Measurements from ENCODE around the gene COG4. TPM values are rescaled to one million over a fixed set of nuclear protein-coding genes. Genes with fewer than 3 reads are reported as not detected.

Gene COG4
- total RNA-seq, 2 experiments from 2014 or later: 15.9 to 19.3 TPM

GRCh38 chr16:70552675-70553074, 29.3 kb upstream of the COG4 start:
- Histone ChIP-seq H3K9me3 (ENCODE audit: control insufficient read depth in 1 of 2, insufficient read depth in 1 of 2, low read length in 2 of 2) (no peaks in the 10 kb centered on the region), H3K4me1 (ENCODE audit: insufficient read depth, low read length) (no peaks in the 10 kb centered on the region), H3K4me3 (ENCODE audit: low read length) (no peak overlapping the region), H3K27ac (ENCODE audit: low read depth in 1 of 2, low read length in 2 of 2) (no peak overlapping the region), H3K27me3 (ENCODE audit: control insufficient read depth in 1 of 2, insufficient read depth in 2 of 2, low read length in 2 of 2) (no peaks in the 10 kb centered on the region), H3K36me3 (ENCODE audit: insufficient read depth, low read length) (peaks cover 98% of the 10 kb centered on the region)
- ChIA-PET POLR2A (interaction anchor here (0.7 to 1.1 kb wide), 2 partner anchors 99 to 305 kb away, joined by 3 to 4 read pairs; no protein-coding TSS in a partner anchor), CTCF (no interaction called here)
- Mint-ChIP-seq H3K27me3 (no peaks in the 10 kb centered on the region), H3K9me3 (no peaks in the 10 kb centered on the region), H3K36me3 (ENCODE audit: low read depth) (peaks cover 97% of the 10 kb centered on the region), H3K27ac (no peak overlapping the region), H3K4me1 (ENCODE audit: low read depth) (peaks cover 37% of the 10 kb centered on the region), H3K4me3 (no peak overlapping the region)
- no peak for TF ChIP-seq CTCF (IDR thresholded peaks at IDR 0.05)
- intact Hi-C loops (cut with DNase I, micrococcal nuclease): loop anchor here in 1 of 2 experiments (10.0 kb wide), 1 partner anchor 222 kb away; no protein-coding TSS in a partner anchor
- DNase-seq (no peak), ATAC-seq (ENCODE audit: poor library complexity) (no peak)

- TF ChIP-seq CTCF (IDR thresholded peaks at IDR 0.05): no peak
- Mint-ChIP-seq H3K4me3 (no peak overlapping the region), H3K4me1 (ENCODE audit: low read depth) (peaks cover 31% of the 10 kb centered on the region), H3K27me3 (no peaks in the 10 kb centered on the region), H3K9me3 (no peaks in the 10 kb centered on the region), H3K36me3 (ENCODE audit: low read depth) (peaks cover 96% of the 10 kb centered on the region), H3K27ac (no peak overlapping the region)
- no peaks in the 10 kb centered on the region for H3K27me3 ChIP-seq (ENCODE audit: control insufficient read depth in 1 of 2, insufficient read depth in 2 of 2, low read length in 2 of 2)
- no peak overlapping the region for H3K27ac ChIP-seq (ENCODE audit: low read depth in 1 of 2, low read length in 2 of 2)
- DNase-seq: no peak
- H3K4me1 ChIP-seq (ENCODE audit: insufficient read depth, low read length): no peaks in the 10 kb centered on the region
- intact Hi-C loops (cut with DNase I, micrococcal nuclease): loop anchor here in 1 of 2 experiments (10.0 kb wide), 1 partner anchor 223 kb away; no protein-coding TSS in a partner anchor
- POLR2A ChIA-PET: interaction anchor here (1.1 kb wide), 1 partner anchor 98 kb away, joined by 3 read pairs; no protein-coding TSS in a partner anchor
- H3K4me3 ChIP-seq (ENCODE audit: low read length): no peak overlapping the region
- ATAC-seq (ENCODE audit: poor library complexity): no peak
- no peaks in the 10 kb centered on the region for H3K9me3 ChIP-seq (ENCODE audit: control insufficient read depth in 1 of 2, insufficient read depth in 1 of 2, low read length in 2 of 2)
- peaks cover 97% of the 10 kb centered on the region for H3K36me3 ChIP-seq (ENCODE audit: insufficient read depth, low read length)
- CTCF ChIA-PET: no interaction called here
Observed at GRCh38 chr16:70551788-70552187, 28.4 kb upstream of the COG4 start.

- H3K4me3 Mint-ChIP-seq: no peak overlapping the region
- H3K36me3 Mint-ChIP-seq (ENCODE audit: low read depth): peaks cover 93% of the 10 kb centered on the region
- H3K27me3 Mint-ChIP-seq: no peaks in the 10 kb centered on the region
- Histone ChIP-seq H3K27me3 (ENCODE audit: control insufficient read depth in 1 of 2, insufficient read depth in 2 of 2, low read length in 2 of 2) (no peaks in the 10 kb centered on the region), H3K4me1 (ENCODE audit: insufficient read depth, low read length) (no peaks in the 10 kb centered on the region), H3K27ac (ENCODE audit: low read depth in 1 of 2, low read length in 2 of 2) (no peak overlapping the region), H3K4me3 (ENCODE audit: low read length) (no peak overlapping the region), H3K36me3 (ENCODE audit: insufficient read depth, low read length) (peaks cover 95% of the 10 kb centered on the region), H3K9me3 (ENCODE audit: control insufficient read depth in 1 of 2, insufficient read depth in 1 of 2, low read length in 2 of 2) (no peaks in the 10 kb centered on the region)
- ChIA-PET POLR2A (no interaction called here), CTCF (no interaction called here)
- no peaks in the 10 kb centered on the region for H3K9me3 Mint-ChIP-seq
- intact Hi-C loops (cut with DNase I, micrococcal nuclease): loop anchor here in 1 of 2 experiments (10.0 kb wide), 1 partner anchor 225 kb away; no protein-coding TSS in a partner anchor
- no peak for TF ChIP-seq CTCF (IDR thresholded peaks at IDR 0.05)
- no peak for DNase-seq
- peak overlapping the region; percentile 62 for H3K27ac Mint-ChIP-seq
- H3K4me1 Mint-ChIP-seq (ENCODE audit: low read depth): peaks cover 31% of the 10 kb centered on the region
- no peak for ATAC-seq (ENCODE audit: poor library complexity)
Observed at GRCh38 chr16:70550082-70550481, 26.7 kb upstream of the COG4 start.
